ENCODE measurements around the gene TPM1. TPM values are rescaled to one million over a fixed set of nuclear protein-coding genes. Genes with fewer than 3 reads are reported as not detected.

Gene TPM1
- total and polyA plus RNA-seq, 7 experiments from 2014 or later: 6.0 to 24.7 (median 12.9) TPM

DNA sequence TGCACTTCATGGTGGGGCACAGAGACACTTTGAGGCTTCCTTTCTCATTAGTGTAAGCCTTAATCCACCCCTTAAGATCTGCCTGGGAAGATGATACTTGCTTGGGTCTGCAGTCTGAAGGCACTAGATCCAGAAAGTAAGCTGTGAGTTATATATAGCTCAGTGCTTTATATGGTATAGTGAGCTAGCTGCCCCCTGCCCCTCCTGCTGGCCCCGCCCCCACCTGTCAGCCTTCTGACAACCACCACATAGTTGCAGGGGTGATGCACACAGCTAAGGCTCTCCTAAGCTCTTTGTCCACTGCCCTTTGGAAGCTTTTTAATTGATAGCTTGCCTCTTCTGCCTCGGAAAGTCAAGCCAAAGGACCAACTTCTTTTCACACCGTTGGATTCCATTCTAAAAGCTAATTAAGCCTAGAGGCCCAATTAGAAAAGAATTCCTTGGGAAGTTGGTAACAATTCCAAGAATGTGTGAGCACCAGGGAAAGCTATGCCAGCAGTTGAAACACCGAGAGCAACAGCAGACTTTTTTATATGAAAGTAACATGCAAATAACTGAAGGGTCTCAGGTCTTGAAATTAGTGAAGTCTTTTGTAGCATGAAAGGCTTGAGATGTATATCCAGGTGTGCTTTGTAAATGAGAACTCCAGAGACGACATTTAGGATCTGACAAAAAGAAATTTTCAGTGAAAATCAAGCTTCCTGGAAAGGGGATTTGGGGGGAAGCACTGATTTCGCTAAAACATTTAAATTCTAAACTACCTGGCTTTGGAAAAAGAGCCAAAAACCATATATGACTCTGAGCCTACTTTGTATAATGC is 2.3 kb downstream of the TPM1 start:
- H3K4me3 Mint-ChIP-seq: peak overlapping the region in 4 of 10 donors; percentile 42 to 80 (median 61)
- POLR2A ChIA-PET: no interaction called here
- H3K9me3 Mint-ChIP-seq: peaks cover 0 to 2% (median 0%) of the 10 kb centered on the region in 11 donors
- Histone ChIP-seq H3K9me3 (ENCODE audit: control insufficient read depth in 2 of 3, low read length in 3 of 3) (no peaks in the 10 kb centered on the region), H3K4me3 (ENCODE audit: low read length) (no peak overlapping the region), H3K27ac (ENCODE audit: low read depth, low read length) (no peak overlapping the region), H3K36me3 (ENCODE audit: control insufficient read depth in 2 of 3, insufficient read depth in 3 of 3, low read length in 3 of 3) (no peaks in the 10 kb centered on the region), H3K27me3 (ENCODE audit: control insufficient read depth in 2 of 2, insufficient read depth in 2 of 2, low read length in 2 of 2) (peaks cover 17 to 29% of the 10 kb centered on the region in 2 donors), H3K4me1 (ENCODE audit: control insufficient read depth in 2 of 2, insufficient read depth in 2 of 2, low read length in 2 of 2) (peaks cover 9 to 16% of the 10 kb centered on the region in 2 donors)
- intact Hi-C loops (cut with micrococcal nuclease): loop anchor here (5.0 to 10.0 kb wide), 4 partner anchors 242 to 1050 kb away; partner anchors contain the start of genes CIAO2A (in 1 of the 2), SNX1 (in 1 of the 2) and VPS13C (in 1 of the 2)
- ATAC-seq (no peak), DNase-seq (no peak)
- H3K4me1 Mint-ChIP-seq: peaks cover 10 to 39% (median 22%) of the 10 kb centered on the region in 7 donors
- H3K36me3 Mint-ChIP-seq: peaks cover 0 to 1% (median 0%) of the 10 kb centered on the region in 5 donors
- H3K27ac Mint-ChIP-seq: no peak overlapping the region
- H3K27me3 Mint-ChIP-seq: peaks cover 50 to 81% (median 62%) of the 10 kb centered on the region in 5 donors
- CTCF ChIA-PET: interaction anchor here (0.6 to 0.7 kb wide), 2 partner anchors 108 to 203 kb away, joined by 3 read pairs; no protein-coding TSS in a partner anchor

DNA sequence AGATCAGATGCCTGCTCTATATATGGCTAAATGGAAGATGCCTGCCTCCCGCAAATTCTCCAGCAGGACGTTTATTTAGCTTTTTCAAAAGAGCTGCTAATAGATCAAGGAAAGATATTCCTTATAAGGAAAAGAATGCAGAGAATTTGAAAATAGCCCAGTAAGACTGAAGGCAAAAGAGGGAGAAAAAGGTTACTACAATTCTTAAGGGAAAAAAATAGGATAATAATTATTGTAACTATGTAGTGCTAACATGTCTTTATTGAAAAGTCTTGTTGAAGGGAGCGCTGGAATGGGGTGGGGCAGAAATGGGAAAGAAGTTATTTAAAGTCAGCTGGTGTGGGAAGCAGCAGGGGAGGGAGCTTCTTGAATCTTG is 2.9 kb downstream of the TPM1 start:
- DNase-seq (no peak), ATAC-seq (no peak)
- Mint-ChIP-seq H3K27me3 (peaks cover 44 to 76% (median 56%) of the 10 kb centered on the region in 5 donors), H3K27ac (no peak overlapping the region), H3K4me1 (peaks cover 12 to 45% (median 27%) of the 10 kb centered on the region in 7 donors), H3K9me3 (peaks cover 0 to 2% (median 0%) of the 10 kb centered on the region in 11 donors), H3K4me3 (no peak overlapping the region), H3K36me3 (peaks cover 0 to 1% (median 0%) of the 10 kb centered on the region in 5 donors)
- H3K27me3 ChIP-seq (ENCODE audit: control insufficient read depth in 2 of 2, insufficient read depth in 2 of 2, low read length in 2 of 2): peaks cover 17 to 29% of the 10 kb centered on the region in 2 donors
- peaks cover 9 to 16% of the 10 kb centered on the region in 2 donors for H3K4me1 ChIP-seq (ENCODE audit: control insufficient read depth in 2 of 2, insufficient read depth in 2 of 2, low read length in 2 of 2)
- H3K4me3 ChIP-seq (ENCODE audit: low read length): no peak overlapping the region
- H3K9me3 ChIP-seq (ENCODE audit: control insufficient read depth in 2 of 3, low read length in 3 of 3): no peaks in the 10 kb centered on the region
- intact Hi-C loops (cut with micrococcal nuclease): loop anchor here (5.0 to 10.0 kb wide), 4 partner anchors 242 to 1049 kb away; partner anchors contain the start of genes CIAO2A (in 1 of the 2), SNX1 (in 1 of the 2) and VPS13C (in 1 of the 2)
- H3K27ac ChIP-seq (ENCODE audit: low read depth, low read length): no peak overlapping the region
- POLR2A ChIA-PET: no interaction called here
- no peaks in the 10 kb centered on the region for H3K36me3 ChIP-seq (ENCODE audit: control insufficient read depth in 2 of 3, insufficient read depth in 3 of 3, low read length in 3 of 3)
- CTCF ChIA-PET: interaction anchor here (0.6 to 0.7 kb wide), 2 partner anchors 108 to 202 kb away, joined by 3 read pairs; no protein-coding TSS in a partner anchor

DNA sequence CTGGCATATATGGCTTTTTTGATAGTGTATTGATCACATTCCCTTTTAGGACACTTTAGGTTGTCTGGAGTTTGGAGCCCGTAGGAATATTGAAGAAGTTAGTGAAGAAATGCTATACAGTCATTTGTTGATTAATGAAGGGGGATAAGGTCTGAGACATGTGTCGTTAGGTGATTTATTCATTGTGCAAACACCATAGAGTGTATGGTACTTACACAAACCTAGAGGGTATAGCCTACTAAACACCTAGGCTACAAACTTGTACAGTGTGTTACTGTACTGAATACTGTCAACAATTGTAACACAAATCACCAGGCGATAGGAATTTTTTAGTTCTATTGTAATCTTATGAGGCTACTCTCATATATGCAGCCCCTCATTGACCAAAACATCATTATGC is 3.3 kb downstream of the TPM1 start:
- no peak for DNase-seq
- intact Hi-C loops (cut with micrococcal nuclease): loop anchor here (5.0 to 10.0 kb wide), 4 partner anchors 241 to 1049 kb away; partner anchors contain the start of genes CIAO2A (in 1 of the 2), SNX1 (in 1 of the 2) and VPS13C (in 1 of the 2)
- peaks cover 9 to 16% of the 10 kb centered on the region in 2 donors for H3K4me1 ChIP-seq (ENCODE audit: control insufficient read depth in 2 of 2, insufficient read depth in 2 of 2, low read length in 2 of 2)
- H3K4me3 ChIP-seq (ENCODE audit: low read length): no peak overlapping the region
- Mint-ChIP-seq H3K4me1 (peaks cover 15 to 48% (median 29%) of the 10 kb centered on the region in 7 donors), H3K9me3 (peaks cover 0 to 2% (median 0%) of the 10 kb centered on the region in 11 donors), H3K27me3 (peaks cover 41 to 74% (median 53%) of the 10 kb centered on the region in 5 donors), H3K4me3 (no peak overlapping the region), H3K27ac (no peak overlapping the region), H3K36me3 (peaks cover 0 to 1% (median 0%) of the 10 kb centered on the region in 5 donors)
- no peaks in the 10 kb centered on the region for H3K36me3 ChIP-seq (ENCODE audit: control insufficient read depth in 2 of 3, insufficient read depth in 3 of 3, low read length in 3 of 3)
- CTCF ChIA-PET: interaction anchor here (0.6 to 4.8 kb wide), 3 partner anchors 47 to 202 kb away, joined by 3 to 61 read pairs (median 3); no protein-coding TSS in a partner anchor
- POLR2A ChIA-PET: no interaction called here
- no peak overlapping the region for H3K27ac ChIP-seq (ENCODE audit: low read depth, low read length)
- ATAC-seq: no peak
- H3K9me3 ChIP-seq (ENCODE audit: control insufficient read depth in 2 of 3, low read length in 3 of 3): no peaks in the 10 kb centered on the region
- peaks cover 17 to 29% of the 10 kb centered on the region in 2 donors for H3K27me3 ChIP-seq (ENCODE audit: control insufficient read depth in 2 of 2, insufficient read depth in 2 of 2, low read length in 2 of 2)

DNA sequence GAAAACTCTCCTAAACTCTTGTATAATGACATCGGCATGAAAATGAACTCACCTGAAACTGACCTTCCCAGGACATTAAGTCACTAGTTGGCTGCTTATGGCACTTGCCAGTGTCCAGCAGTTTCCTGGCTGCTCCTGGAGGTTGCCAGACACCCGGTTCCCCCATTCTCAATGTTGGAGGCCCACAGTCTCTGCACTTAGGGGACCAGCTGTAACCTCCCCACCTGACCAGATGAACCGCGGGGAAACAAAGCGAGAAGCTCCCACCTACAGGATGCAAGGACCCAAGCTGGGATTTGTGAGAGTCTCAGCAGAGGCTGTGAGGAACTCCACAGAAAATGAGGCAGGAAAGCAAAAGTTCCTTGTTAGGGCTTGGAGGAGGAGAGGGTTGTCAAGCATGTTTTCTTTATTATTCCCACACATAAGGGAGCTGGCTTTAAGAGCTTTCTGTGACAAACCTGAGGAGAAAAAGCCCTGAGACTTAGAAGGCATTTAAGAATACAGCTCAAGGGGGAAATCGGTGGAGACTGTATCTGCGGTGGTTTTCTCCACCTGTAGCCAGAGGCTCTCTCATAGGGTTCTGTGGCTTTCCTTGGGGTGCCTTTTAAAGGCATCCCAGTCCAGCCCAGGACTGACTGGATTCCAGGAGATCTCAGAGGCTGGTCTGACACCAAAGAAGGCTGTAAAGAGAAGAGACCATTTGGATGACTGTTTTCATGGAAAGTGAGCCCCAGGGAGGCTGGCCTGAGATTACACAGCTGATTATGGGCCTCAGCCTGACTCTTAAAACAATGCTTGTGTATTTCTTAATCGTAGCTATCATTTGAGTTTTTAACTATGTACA is 4.6 kb downstream of the TPM1 start:
- no peak overlapping the region for H3K4me3 ChIP-seq (ENCODE audit: low read length)
- DNase-seq (peak in 1 of 9 donors; percentile 1), ATAC-seq (no peak)
- Mint-ChIP-seq H3K27me3 (peaks cover 34 to 64% (median 40%) of the 10 kb centered on the region in 5 donors), H3K9me3 (no peaks in the 10 kb centered on the region), H3K4me3 (peak overlapping the region; percentile 69 to 97 (median 92)), H3K4me1 (peaks cover 17 to 47% (median 29%) of the 10 kb centered on the region in 7 donors), H3K27ac (peak overlapping the region in 6 of 9 donors; percentile 25 to 85 (median 59)), H3K36me3 (peaks cover 0 to 1% (median 0%) of the 10 kb centered on the region in 5 donors)
- intact Hi-C loops (cut with micrococcal nuclease): loop anchor here (5.0 to 10.0 kb wide), 4 partner anchors 240 to 1048 kb away; partner anchors contain the start of genes CIAO2A (in 1 of the 2), SNX1 (in 1 of the 2) and VPS13C (in 1 of the 2)
- H3K27ac ChIP-seq (ENCODE audit: low read depth, low read length): no peak overlapping the region
- peaks cover 17 to 29% of the 10 kb centered on the region in 2 donors for H3K27me3 ChIP-seq (ENCODE audit: control insufficient read depth in 2 of 2, insufficient read depth in 2 of 2, low read length in 2 of 2)
- no peaks in the 10 kb centered on the region for H3K9me3 ChIP-seq (ENCODE audit: control insufficient read depth in 2 of 3, low read length in 3 of 3)
- CTCF ChIA-PET: interaction anchor here (0.7 to 4.8 kb wide), 12 partner anchors 8 to 359 kb away, joined by 3 to 61 read pairs (median 5); no protein-coding TSS in a partner anchor
- H3K36me3 ChIP-seq (ENCODE audit: control insufficient read depth in 2 of 3, insufficient read depth in 3 of 3, low read length in 3 of 3): no peaks in the 10 kb centered on the region
- H3K4me1 ChIP-seq (ENCODE audit: control insufficient read depth in 2 of 2, insufficient read depth in 2 of 2, low read length in 2 of 2): peaks cover 9 to 16% of the 10 kb centered on the region in 2 donors
- POLR2A ChIA-PET: interaction anchor here (1.5 to 1.7 kb wide), 3 partner anchors 46 to 145 kb away, joined by 4 to 8 read pairs (median 6); partner anchors contain the start of gene RPS27L

DNA sequence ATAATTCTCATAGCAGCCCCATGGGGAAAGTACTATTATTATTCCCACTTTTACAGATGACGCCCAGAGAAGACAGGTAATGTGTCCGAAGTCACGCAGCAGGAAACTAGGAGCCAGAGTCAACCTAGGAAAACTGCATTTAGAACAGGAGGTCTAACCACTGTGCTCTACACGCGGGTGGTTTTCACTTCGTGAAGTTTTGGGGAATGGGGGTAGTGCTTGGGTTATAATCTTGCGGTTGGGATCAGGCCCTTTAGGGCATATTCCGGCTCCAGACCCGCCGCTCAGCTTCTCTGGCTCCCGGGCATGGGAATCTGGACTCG is 5.2 kb downstream of the TPM1 start:
- ATAC-seq (no peak), DNase-seq (no peak)
- Mint-ChIP-seq H3K9me3 (no peaks in the 10 kb centered on the region), H3K27me3 (peaks cover 34 to 64% (median 40%) of the 10 kb centered on the region in 5 donors), H3K4me1 (peaks cover 17 to 47% (median 29%) of the 10 kb centered on the region in 7 donors), H3K27ac (peak overlapping the region in 8 of 9 donors; percentile 25 to 85 (median 52)), H3K4me3 (peak overlapping the region; percentile 69 to 97 (median 92)), H3K36me3 (peaks cover 0 to 1% (median 0%) of the 10 kb centered on the region in 5 donors)
- H3K27ac ChIP-seq (ENCODE audit: low read depth, low read length): peak overlapping the region; percentile 59
- H3K27me3 ChIP-seq (ENCODE audit: control insufficient read depth in 2 of 2, insufficient read depth in 2 of 2, low read length in 2 of 2): peaks cover 17 to 29% of the 10 kb centered on the region in 2 donors
- no peaks in the 10 kb centered on the region for H3K9me3 ChIP-seq (ENCODE audit: control insufficient read depth in 2 of 3, low read length in 3 of 3)
- ChIA-PET POLR2A (interaction anchor here (1.5 to 1.7 kb wide), 3 partner anchors 46 to 144 kb away, joined by 4 to 8 read pairs (median 6); partner anchors contain the start of gene RPS27L), CTCF (interaction anchor here (0.7 to 4.8 kb wide), 9 partner anchors 9 to 358 kb away, joined by 3 to 61 read pairs (median 7); no protein-coding TSS in a partner anchor)
- H3K36me3 ChIP-seq (ENCODE audit: control insufficient read depth in 2 of 3, insufficient read depth in 3 of 3, low read length in 3 of 3): no peaks in the 10 kb centered on the region
- intact Hi-C loops (cut with micrococcal nuclease): loop anchor here (1.0 to 10.0 kb wide), 12 partner anchors 46 to 1047 kb away; partner anchors contain the start of genes LACTB (in 2 of the 2), RPS27L (in 2 of the 2), CIAO2A (in 1 of the 2) and SNX1 (in 1 of the 2)
- peak overlapping the region; percentile 76 for H3K4me3 ChIP-seq (ENCODE audit: low read length)
- H3K4me1 ChIP-seq (ENCODE audit: control insufficient read depth in 2 of 2, insufficient read depth in 2 of 2, low read length in 2 of 2): peaks cover 9 to 16% of the 10 kb centered on the region in 2 donors

All from naive thymus-derived CD4-positive, alpha-beta T cell (primary cell).